22Rv1 (cell line): Measurements from ENCODE around the gene KAZN.

Source experiments
- H3K27ac ChIP-seq: fragments of 450-650 bp; 2 replicates; pipeline ENCODE4 v1.5.1; 2017
- ZFX ChIP-seq: fragments of 450-650 bp; IDR thresholded peaks from 2 replicates; pipeline ENCODE4 v1.6.1; 2017; ENCODE audit warnings: antibody characterized with exemption, borderline replicate concordance
- TF ChIP-seq, protein P1 (sequence below): fragments of 450-650 bp; IDR thresholded peaks from 2 replicates; pipeline ENCODE4 v1.5.1; 2017; ENCODE audit warnings: mild to moderate bottlenecking

Gene KAZN

DNA sequence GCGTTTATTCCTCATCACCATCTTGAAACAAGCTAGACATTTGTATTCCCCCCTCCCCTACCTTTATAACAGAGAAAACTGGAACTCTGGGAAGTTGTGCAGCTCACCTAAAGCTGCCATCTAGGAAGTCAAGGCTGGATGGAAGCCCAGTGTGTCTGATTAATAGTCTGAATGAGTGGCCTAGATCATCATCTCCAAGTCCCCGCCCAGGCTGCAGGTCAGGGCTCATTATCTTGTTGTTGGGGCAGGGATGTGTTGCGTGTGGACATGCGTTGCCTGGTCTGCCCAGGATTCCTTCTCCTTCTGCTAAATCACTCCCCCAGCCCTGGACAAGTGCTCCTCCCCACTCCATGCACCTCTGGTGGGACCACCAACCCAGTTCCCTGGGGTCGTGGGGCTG is 14.7 kb upstream of the KAZN start:
- TF ChIP-seq ZFX: no peak
- TF ChIP-seq, protein P1, sequence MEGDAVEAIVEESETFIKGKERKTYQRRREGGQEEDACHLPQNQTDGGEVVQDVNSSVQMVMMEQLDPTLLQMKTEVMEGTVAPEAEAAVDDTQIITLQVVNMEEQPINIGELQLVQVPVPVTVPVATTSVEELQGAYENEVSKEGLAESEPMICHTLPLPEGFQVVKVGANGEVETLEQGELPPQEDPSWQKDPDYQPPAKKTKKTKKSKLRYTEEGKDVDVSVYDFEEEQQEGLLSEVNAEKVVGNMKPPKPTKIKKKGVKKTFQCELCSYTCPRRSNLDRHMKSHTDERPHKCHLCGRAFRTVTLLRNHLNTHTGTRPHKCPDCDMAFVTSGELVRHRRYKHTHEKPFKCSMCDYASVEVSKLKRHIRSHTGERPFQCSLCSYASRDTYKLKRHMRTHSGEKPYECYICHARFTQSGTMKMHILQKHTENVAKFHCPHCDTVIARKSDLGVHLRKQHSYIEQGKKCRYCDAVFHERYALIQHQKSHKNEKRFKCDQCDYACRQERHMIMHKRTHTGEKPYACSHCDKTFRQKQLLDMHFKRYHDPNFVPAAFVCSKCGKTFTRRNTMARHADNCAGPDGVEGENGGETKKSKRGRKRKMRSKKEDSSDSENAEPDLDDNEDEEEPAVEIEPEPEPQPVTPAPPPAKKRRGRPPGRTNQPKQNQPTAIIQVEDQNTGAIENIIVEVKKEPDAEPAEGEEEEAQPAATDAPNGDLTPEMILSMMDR: no peak
- no peak overlapping the region for H3K27ac ChIP-seq

DNA sequence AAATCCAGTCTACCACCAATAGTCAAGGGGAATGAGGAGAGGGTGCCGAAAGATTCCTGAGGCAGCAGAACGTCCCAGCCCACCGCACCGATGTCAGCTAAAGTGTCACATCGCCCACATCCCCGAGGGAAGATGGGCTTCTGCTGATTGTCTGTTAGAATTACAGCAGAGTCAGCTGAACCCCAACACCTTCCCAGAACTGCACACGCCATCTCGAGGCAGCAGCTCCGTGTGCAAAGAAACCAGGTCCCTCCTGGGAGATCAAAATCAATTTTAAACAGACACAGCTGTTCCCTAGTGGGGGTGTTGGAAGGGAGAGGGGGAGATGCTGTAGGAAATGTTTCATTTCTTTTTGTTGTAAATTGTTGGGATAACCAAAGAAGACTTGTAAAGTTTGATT is 12.8 kb upstream of the KAZN start:
- no peak overlapping the region for H3K27ac ChIP-seq
- no peak for TF ChIP-seq ZFX
- TF ChIP-seq, protein P1: no peak

DNA sequence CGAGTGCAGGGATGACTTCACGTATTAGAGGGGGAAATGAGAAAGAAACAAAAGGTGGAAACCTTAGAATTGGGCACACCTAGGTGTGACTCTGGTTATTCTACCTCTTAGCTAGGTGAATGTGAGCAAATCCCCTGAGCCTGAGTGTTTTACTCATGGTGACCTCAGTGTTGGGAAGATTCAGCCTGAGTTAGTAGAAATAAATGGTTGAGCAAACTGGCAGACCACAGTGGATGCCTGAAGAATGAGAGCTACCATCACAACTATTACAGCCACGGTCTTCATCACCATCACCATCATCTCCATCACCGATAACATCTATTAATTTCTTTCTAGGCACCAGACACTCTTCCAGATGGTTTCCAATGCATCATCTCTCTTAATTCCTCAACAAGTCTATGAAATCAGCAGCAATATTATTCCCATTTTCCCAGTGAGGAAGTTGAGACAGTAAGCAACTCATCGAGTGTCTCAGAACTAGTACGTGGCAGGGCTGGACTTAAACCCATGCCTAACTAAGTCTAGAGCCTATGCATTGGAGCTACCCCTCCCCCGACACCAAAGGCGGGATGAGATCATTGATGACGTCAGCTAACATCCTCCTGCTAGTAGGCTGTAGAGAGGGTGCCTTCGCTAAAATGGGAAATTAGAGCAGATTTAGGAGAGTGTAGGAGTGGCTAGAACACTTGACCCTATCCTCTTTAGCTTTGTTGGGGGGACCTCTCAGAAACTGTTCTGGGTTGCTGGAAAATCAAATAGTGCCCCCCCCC is 7.9 kb upstream of the KAZN start:
- no peak for TF ChIP-seq ZFX
- TF ChIP-seq, protein P1: no peak
- no peak overlapping the region for H3K27ac ChIP-seq

DNA sequence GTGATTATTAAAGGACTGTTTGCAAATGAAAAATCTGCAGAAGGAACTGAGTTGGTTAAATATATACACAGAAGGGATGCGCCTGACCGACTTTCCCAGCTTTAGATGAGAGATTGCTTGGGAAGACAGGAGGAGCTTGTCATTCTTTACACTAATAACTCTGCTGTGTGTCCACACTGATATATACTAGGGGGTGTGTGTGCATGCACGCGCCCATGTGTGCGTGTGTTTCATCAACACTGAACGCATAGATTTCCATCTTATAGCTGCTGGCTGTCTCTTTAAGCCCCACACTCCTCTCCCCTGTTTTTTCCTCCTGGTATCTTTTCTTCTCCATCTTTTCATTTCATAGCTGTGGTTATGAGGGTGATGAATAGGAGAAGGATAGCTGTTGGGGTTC is 6.9 kb upstream of the KAZN start:
- no peak for TF ChIP-seq ZFX
- TF ChIP-seq, protein P1: no peak
- H3K27ac ChIP-seq: no peak overlapping the region

DNA sequence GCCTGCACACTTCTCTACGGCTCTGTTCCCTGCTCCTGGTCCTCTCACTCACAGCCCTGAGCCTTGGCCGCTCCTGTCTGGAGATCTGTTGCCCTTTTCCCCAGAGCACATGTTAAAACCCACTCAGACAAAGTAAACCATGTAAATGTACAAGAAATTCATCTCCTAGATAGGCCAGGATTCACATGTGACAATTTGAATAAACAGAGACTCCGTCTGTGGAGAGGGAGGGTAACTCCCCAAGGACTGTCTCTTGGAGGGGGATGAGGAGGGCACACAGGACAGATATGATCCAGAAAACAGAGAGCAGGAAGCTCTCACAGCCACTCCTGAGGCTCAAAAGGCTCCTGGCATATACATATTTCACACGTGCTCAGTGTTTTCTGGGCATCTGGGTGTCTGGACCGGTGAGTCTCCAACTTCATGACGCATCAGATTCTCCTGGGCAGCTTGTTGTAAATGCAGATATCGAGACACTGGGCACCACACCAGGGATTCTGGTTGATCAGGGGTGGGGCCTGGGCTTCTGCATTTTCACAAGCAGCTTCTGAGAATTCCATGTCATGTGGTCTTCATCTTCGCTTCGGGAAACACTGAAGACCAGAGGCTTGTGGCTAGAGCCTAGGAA is 6.4 kb upstream of the KAZN start:
- no peak overlapping the region for H3K27ac ChIP-seq
- TF ChIP-seq ZFX: no peak
- TF ChIP-seq, protein P1: no peak

DNA sequence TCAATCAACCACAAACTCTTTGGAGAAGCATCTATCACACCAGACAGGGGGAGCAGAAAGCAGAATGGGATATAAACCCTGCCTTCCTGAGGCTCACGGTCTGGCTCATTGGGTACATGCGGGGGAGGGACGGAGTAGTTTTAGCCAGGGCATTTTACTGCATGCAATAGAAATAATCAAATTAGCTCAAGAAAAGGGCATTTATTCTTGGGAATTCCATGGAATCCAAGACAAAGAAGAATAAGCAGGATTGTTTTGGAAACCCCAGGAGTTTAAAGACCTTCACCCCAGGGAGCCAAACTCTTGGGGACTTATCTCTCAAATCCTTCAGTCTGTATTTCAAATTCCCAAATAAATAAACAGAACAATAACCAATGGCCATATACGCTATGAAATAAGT is 5.2 kb upstream of the KAZN start:
- no peak for TF ChIP-seq ZFX
- TF ChIP-seq, protein P1: no peak
- no peak overlapping the region for H3K27ac ChIP-seq

DNA sequence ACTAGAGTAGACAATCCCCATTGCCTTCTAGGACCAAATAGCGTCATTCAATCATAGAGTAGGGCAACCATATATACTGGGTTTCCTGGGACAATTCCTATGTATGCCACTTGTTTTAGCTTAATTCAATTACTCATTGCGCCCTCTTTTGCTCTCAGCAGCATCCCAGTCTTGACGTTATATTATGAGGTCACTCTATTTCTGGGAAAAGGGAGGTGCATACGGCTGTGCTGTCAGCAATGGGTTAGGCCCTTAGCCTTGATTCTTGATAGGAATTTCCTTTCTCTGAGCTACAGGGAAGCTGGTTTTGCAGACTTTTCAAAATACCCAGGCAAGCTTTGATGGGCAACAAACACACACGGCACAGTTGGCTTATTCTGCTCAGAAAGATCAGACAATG is 4.4 kb upstream of the KAZN start:
- no peak for TF ChIP-seq ZFX
- TF ChIP-seq, protein P1: no peak
- no peak overlapping the region for H3K27ac ChIP-seq
